GM12878 (cell line): Measurements from ENCODE around the gene SLC15A4. TPM values are rescaled to one million over a fixed set of nuclear protein-coding genes. Genes with fewer than 3 reads are reported as not detected.

Experiments
- ATAC-seq: fragments of 200-7000 bp; cut with Tn5 transposase; 3 replicates; pipeline ENCODE4 v1.9.1; 2020; ENCODE audit warnings: mild to moderate bottlenecking, moderate library complexity
- BruUV-seq: library from RNA; stranded (reverse); fragments of 400-500 nt; replicated peaks from 2 replicates; lab custom pipeline; 2021; lab: Mats Ljungman, UMichigan
- CTCF ChIA-PET: fragments of 300-600 bp; sonication (Branson Sonifier 250); formaldehyde crosslinking; extraction: SDS; loops from one replicate; lab custom pipeline; 2021; ENCODE audit warnings: inconsistent platforms; lab: Yijun Ruan, JAX
- POLR2A ChIA-PET: fragments of 350-600 bp; formaldehyde crosslinking; extraction: SDS; loops from one replicate; lab custom pipeline; 2021; ENCODE audit warnings: inconsistent platforms; lab: Charles Lee
- RAD21 ChIA-PET: fragments of 300-600 bp; sonication (Branson Sonifier 250); formaldehyde crosslinking; loops from one replicate; lab custom pipeline; 2023; ENCODE audit warnings: antibody characterized with exemption; ENCODE audit not compliant: unreplicated experiment; lab: Charles Lee
- SMC1A ChIA-PET: fragments of 300-600 bp; sonication (Branson Sonifier 250); formaldehyde crosslinking; loops from one replicate; lab custom pipeline; 2023; ENCODE audit not compliant: unreplicated experiment, uncharacterized antibody; lab: Charles Lee
- DNase-seq: peaks from one replicate; pipeline ENCODE4 v3.0.0-alpha.2; 2011; ENCODE audit warnings: low read depth, low spot score
- FAIRE-seq: peaks from 3 replicates; lab custom pipeline; 2011; peaks lifted over from hg19 to GRCh38; lab: Jason Lieb, UNC
- H2AFZ ChIP-seq: 2 replicates; pipeline ENCODE4 v1.6.0; 2011; ENCODE audit warnings: low read depth, low read length, control low read depth; ENCODE audit not compliant: control insufficient read depth
- H3K27ac ChIP-seq: 2 replicates; pipeline ENCODE4 v1.5.1; 2011; ENCODE audit warnings: control low read depth; ENCODE audit not compliant: control insufficient read depth, insufficient read depth
- H3K27me3 ChIP-seq, 2 experiments: replicated peaks in 1 of 2; 2 replicates each; pipeline versions ENCODE4 v1.6.0 to v1.6.1; 2011; ENCODE audit warnings: low read length in 1 of 2; ENCODE audit not compliant: control insufficient read depth in 2 of 2, insufficient read depth in 2 of 2
- H3K36me3 ChIP-seq, 2 experiments: 2 replicates each; pipeline ENCODE4 v1.5.1; 2011; ENCODE audit warnings: low read length in 1 of 2; ENCODE audit not compliant: control insufficient read depth in 2 of 2, insufficient read depth in 2 of 2
- H3K4me1 ChIP-seq: 2 replicates; pipeline ENCODE4 v1.6.1; 2011; ENCODE audit warnings: mild to moderate bottlenecking, low read length, moderate library complexity, mixed read lengths; ENCODE audit not compliant: control insufficient read depth, insufficient read depth
- H3K4me2 ChIP-seq: 2 replicates; pipeline ENCODE4 v1.6.0; 2011; ENCODE audit warnings: control low read depth; ENCODE audit not compliant: control insufficient read depth, insufficient read depth
- H3K4me3 ChIP-seq: fragments of 200-600 bp; sonication (generic); 2 replicates; pipeline ENCODE4 v1.5.1; 2016
- H3K79me2 ChIP-seq: 2 replicates; pipeline ENCODE4 v1.6.0; 2011; ENCODE audit warnings: low read length; ENCODE audit not compliant: control insufficient read depth, insufficient read depth
- H3K9ac ChIP-seq: 2 replicates; pipeline ENCODE4 v1.8.0; 2011; ENCODE audit warnings: low read length, control low read depth, mixed read lengths; ENCODE audit not compliant: control insufficient read depth, insufficient read depth
- H3K9me3 ChIP-seq: replicated peaks from 3 replicates; pipeline ENCODE4 v1.5.1; 2011; ENCODE audit warnings: mild to moderate bottlenecking, low read length; ENCODE audit not compliant: control insufficient read depth, insufficient read depth
- H4K20me1 ChIP-seq: 2 replicates; pipeline ENCODE4 v1.6.0; 2011; ENCODE audit not compliant: control insufficient read depth, insufficient read depth
- BACH1 ChIP-seq: fragments of 450-650 bp; IDR thresholded peaks from 2 replicates; pipeline ENCODE4 v1.6.1; 2017; ENCODE audit warnings: mild to moderate bottlenecking, borderline replicate concordance
- CBX5 ChIP-seq: sonication (generic); IDR thresholded peaks from 2 replicates; pipeline ENCODE4 v1.6.1; 2016; ENCODE audit warnings: low read depth, moderate library complexity, mild to moderate bottlenecking, inconsistent platforms
- CHD2 ChIP-seq: IDR thresholded peaks from 2 replicates; pipeline ENCODE4 v1.6.1; 2011; ENCODE audit warnings: low read depth, low read length, improper control_type of control experiment, borderline replicate concordance
- E4F1 ChIP-seq: fragments of 450-650 bp; IDR thresholded peaks from 2 replicates; pipeline ENCODE4 v1.6.1; 2018; ENCODE audit warnings: borderline replicate concordance, mild to moderate bottlenecking; ENCODE audit not compliant: partially characterized antibody
- EED ChIP-seq: sonication (generic); IDR thresholded peaks from 2 replicates; pipeline ENCODE4 v1.6.1; 2016; ENCODE audit warnings: antibody characterized with exemption, low read depth
- HDAC2 ChIP-seq: fragments of 200-600 bp; sonication (generic); IDR thresholded peaks from 2 replicates; pipeline ENCODE4 v1.6.1; 2017
- HDGF ChIP-seq: fragments of 450-650 bp; IDR thresholded peaks from 2 replicates; pipeline ENCODE4 v1.6.1; 2016; ENCODE audit warnings: antibody characterized with exemption
- IKZF1 ChIP-seq: fragments of 450-650 bp; conservative IDR thresholded peaks from 2 replicates; pipeline ENCODE4 v1.6.1; 2017; ENCODE audit warnings: antibody characterized with exemption, mild to moderate bottlenecking
- MEF2B ChIP-seq: fragments of 450-650 bp; IDR thresholded peaks from 2 replicates; pipeline ENCODE4 v1.6.1; 2018; ENCODE audit warnings: mild to moderate bottlenecking, moderate library complexity; ENCODE audit not compliant: partially characterized antibody, poor library complexity, severe bottlenecking
- MYB ChIP-seq: fragments of 150-350 bp; IDR thresholded peaks from 2 replicates; pipeline ENCODE4 v1.6.1; 2014; ENCODE audit warnings: mild to moderate bottlenecking, low read depth, low read length, borderline replicate concordance
- RAD51 ChIP-seq: fragments of 450-650 bp; IDR thresholded peaks from 2 replicates; pipeline ENCODE4 v1.6.1; 2016; ENCODE audit warnings: moderate library complexity, mild to moderate bottlenecking, inconsistent platforms
- SKIL ChIP-seq: fragments of 450-650 bp; IDR thresholded peaks from 2 replicates; pipeline ENCODE4 v1.6.1; 2017; ENCODE audit warnings: mild to moderate bottlenecking, low read depth, inconsistent platforms; ENCODE audit not compliant: poor library complexity, severe bottlenecking
- ZNF592 ChIP-seq: fragments of 450-650 bp; IDR thresholded peaks from 2 replicates; pipeline ENCODE4 v1.6.1; 2017; ENCODE audit warnings: mild to moderate bottlenecking, moderate library complexity
- whole genome bisulfite sequencing: methylation state at CpG from one replicate; pipeline ENCODE4 v1.1.6; 2016; ENCODE audit warnings: low lambda C conversion rate; ENCODE audit not compliant: insufficient replicate concordance, insufficient coverage; ENCODE audit errors: missing lambda C conversion rate; 5-methylcytosine and 5-hydroxymethylcytosine counted together
- in situ Hi-C: fragments of 300-500 bp; cut with MboI; formaldehyde crosslinking; loops from 9 replicates; pipeline ENCODE4 v1.14.3; 2018; ENCODE audit warnings: mixed read lengths
- intact Hi-C: fragments of 100-400 bp; cut with micrococcal nuclease; formaldehyde crosslinking; loops from one replicate; pipeline ENCODE4 v1.14.2; 2022; ENCODE audit not compliant: unreplicated experiment
- polyA plus RNA-seq, 11 experiments: library from polyadenylated mRNA; depleted of rRNA in 4 of 11; unstranded in 6 of 11; stranded (reverse) in 5 of 11; fragments of >200 nt; fragmentation: Nextera tagmentation in 4 of 11; fragmentation: Illumina TruSeq in 1 of 11; extraction: Ambion mirVana in 4 of 11; extraction: Trizol in 1 of 11; gene quantifications; 1 replicate in 1 of 11; 2 replicates in 10 of 11; pipeline versions ENCODE4 v1.2.1 to v1.2.3, GENCODE V29; 2011 to 2016; ENCODE audit warnings: inconsistent platforms in 2 of 11, missing spikeins in 2 of 11, low read depth in 1 of 11
- total RNA-seq, 4 experiments: library from RNA; depleted of rRNA in 3 of 4; stranded (reverse); fragments of >200 nt in 3 of 4; fragmentation: Illumina TruSeq in 1 of 4; extraction: Trizol in 1 of 4; gene quantifications; 2 replicates each; pipeline versions ENCODE4 v1.2.1 to v1.2.3, GENCODE V29; 2013 to 2021

SLC15A4 gene
- total and polyA plus RNA-seq, 10 of the 15 experiments (the other 5 are each of a cell fraction or from before 2014, with no cell fraction given), result 12.7 to 257 (median 36.6) TPM

- H2AFZ ChIP-seq, result no peak overlapping the region
- H3K4me1 ChIP-seq, result peaks cover 11% of the 10 kb centered on the region; the same call in 1 of the 2 replicates
- peak overlapping the region; percentile 33; the same call in 1 of the 2 replicates for H3K27ac ChIP-seq
- ChIA-PET POLR2A (interaction anchor here (0.6 to 2.9 kb wide), 13 partner anchors 12 to 158 kb away, joined by 3 to 15 read pairs (median 4); partner anchors contain the start of gene SLC15A4), CTCF (interaction anchor here (0.8 to 2.4 kb wide), 17 partner anchors 15 to 113 kb away, joined by 3 to 12 read pairs (median 4); no protein-coding TSS in a partner anchor), RAD21 (interaction anchor here (0.9 to 3.4 kb wide), 14 partner anchors 16 to 113 kb away, joined by 3 to 16 read pairs (median 4); partner anchors contain the start of gene SLC15A4), SMC1A (interaction anchor here (0.6 to 4.4 kb wide), 22 partner anchors 9 to 156 kb away, joined by 3 to 19 read pairs (median 4); no protein-coding TSS in a partner anchor)
- intact Hi-C loops, result loop anchor here (1.0 to 2.0 kb wide), 3 partner anchors 26 to 59 kb away; no protein-coding TSS in a partner anchor
- TSS peak; percentile 94 for BruUV-seq
- peak; percentile 77 for DNase-seq
- ATAC-seq, result peak; percentile 80
- 0 out of 2 replicates have a peak overlapping the region, but pooled peaks have one; percentile 1 for H3K4me3 ChIP-seq
- in situ Hi-C loops, result no loop called here
- H3K36me3 ChIP-seq, result no peaks in the 10 kb centered on the region; a peak in 1 of 4 replicates
- no peak overlapping the region for H3K9ac ChIP-seq
- FAIRE-seq, result no peak
- H3K79me2 ChIP-seq, result no peaks in the 10 kb centered on the region; the same call in 1 of the 2 replicates
- H3K4me2 ChIP-seq, result peak overlapping the region; percentile 19; the same call in 1 of the 2 replicates
- no peaks in the 10 kb centered on the region for H4K20me1 ChIP-seq
- 26% methylated on average over 9 of the region's 9 CpGs for WGBS
- H3K27me3 ChIP-seq, result no peaks in the 10 kb centered on the region
- H3K9me3 ChIP-seq, result no peaks in the 10 kb centered on the region; the same call in 2 of the 3 replicates
- TF ChIP-seq HDGF, result peak; percentile 50; the same call in 1 of the 2 replicates
- TF ChIP-seq RAD51, result no peak
- peak; percentile 58 for TF ChIP-seq SKIL
- no peak for TF ChIP-seq E4F1
- TF ChIP-seq MYB, result no peak
- no peak for TF ChIP-seq CHD2
- no peak for TF ChIP-seq BACH1
- TF ChIP-seq IKZF1, result peak; percentile 17; the same call in 1 of the 2 replicates
- TF ChIP-seq CBX5, result no peak
- TF ChIP-seq MEF2B, result peak; percentile 67
- TF ChIP-seq HDAC2, result no peak
- no peak for TF ChIP-seq ZNF592
- no peak for TF ChIP-seq EED
These were observed 32.5 kb upstream of the SLC15A4 start for GRCh38 chr12:128856035-128856790.
